Measurements from ENCODE around the gene AHNAK2.

The AHNAK2 gene

GRCh38 chr14:104984056-104984894 lies 6.1 kb upstream of the AHNAK2 start:
- DNase-seq, result no peak

DNA sequence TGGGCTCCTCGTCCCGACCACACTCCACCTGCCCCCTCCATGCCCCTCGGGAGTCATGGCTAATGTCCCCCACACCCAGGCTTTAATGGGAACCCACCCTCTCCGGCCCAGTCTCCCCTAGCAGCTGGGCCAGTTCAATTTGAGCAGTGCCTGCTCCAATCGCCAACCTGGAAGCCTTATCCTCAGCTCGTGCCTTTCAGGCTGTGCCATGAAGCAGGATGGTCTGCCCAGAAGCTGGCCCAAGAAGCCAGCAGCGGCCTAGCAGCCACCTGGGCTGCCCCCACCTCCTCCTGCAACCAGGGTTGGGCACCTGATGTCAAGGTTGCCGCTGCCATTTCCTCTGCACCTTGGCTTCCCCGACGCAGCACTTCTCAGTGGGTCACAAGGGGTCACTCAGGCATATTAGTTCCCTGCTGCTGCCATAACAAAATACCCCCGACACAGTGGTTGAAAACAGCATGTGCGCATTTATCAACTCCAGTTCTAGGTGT lies 5.1 kb upstream of the AHNAK2 start:
- DNase-seq, result no peak

DNA sequence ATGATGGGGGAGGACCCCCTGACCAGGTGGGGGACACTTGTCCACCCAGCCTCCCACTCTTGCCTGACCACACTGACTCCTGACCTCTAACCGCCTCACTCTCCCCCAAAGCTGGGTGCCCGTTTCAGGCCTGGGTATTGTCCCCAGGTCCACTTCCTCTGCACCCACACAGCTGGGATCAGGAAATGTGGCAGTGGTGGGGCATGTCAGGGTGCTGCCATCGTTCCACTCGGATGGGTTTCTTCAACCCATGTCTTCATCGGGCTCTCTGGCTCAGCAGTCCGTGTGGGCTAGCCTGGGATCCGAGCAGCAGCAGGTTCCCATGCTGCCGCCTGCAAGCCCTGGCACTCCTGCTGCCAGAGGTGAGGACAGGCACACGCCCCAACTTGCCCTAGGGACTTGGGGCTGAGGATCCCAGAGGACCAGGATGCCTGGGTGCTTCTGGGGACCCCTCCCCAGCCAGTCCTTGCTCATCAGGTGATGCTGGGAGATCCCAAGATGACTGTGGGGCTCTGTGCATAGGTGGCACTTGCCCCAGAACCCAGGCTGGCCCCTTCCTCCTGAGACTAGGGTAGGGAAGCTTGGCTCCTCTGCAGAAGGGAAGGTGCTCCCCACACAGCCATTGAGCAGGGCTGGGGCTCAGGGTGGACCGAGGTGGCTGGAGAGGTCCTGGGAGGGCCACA lies 4.5 kb upstream of the AHNAK2 start:
- no peak for DNase-seq

- no peak for DNase-seq
Observed at GRCh38 chr14:104981699-104982541, 3.7 kb upstream of the AHNAK2 start.

GRCh38 chr14:104980611-104981531 lies 2.7 kb upstream of the AHNAK2 start:
- DNase-seq, result no peak

- no peak for DNase-seq
Observed at GRCh38 chr14:104979758-104980610, 1.8 kb upstream of the AHNAK2 start.

- DNase-seq, result peak; percentile 27
Observed at GRCh38 chr14:104978746-104979691, 845 bp upstream of the AHNAK2 start.

GRCh38 chr14:104977008-104977680 lies 1.0 kb downstream of the AHNAK2 start:
- no peak for DNase-seq

DNA sequence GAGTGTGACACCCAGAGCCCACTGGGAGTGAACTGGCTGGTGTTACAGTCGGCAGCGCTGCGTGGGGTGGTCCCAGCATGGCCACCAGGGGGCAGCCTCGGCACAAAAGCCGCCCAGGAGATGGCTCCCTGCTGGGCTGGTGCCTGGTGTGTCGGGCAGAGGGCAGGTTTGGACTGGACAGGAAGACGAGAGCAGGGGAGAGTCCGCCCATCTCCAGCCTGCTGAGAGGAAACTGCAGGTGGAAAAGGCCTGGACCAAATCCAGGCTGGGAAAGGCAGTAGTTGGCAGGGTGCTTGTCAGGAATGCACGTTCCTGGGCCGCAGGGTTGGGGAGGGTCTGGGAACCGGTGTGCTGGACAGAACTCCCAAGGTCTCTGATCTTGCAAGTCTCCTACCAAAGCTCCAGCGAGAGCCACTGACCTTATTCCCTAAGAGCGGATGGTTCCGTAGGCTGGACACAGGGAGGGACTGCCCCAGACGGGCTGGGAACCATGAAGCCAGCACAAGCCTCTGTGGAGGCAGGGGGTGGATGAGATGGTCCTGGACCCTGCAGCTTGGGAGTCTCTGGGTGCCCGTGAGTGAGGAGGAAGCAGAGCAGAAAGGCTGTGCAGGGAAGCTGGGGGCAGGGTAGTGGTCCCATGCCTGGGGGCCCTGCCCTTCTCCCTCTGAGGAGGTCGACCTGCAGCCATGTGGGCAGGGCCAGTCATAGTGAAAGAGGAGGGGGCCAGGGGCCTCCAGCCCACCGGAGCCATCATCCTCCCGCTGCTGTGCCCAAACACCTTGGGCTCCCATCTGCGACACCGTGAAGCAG lies 1.8 kb downstream of the AHNAK2 start:
- peak; percentile 88 for DNase-seq

DNA sequence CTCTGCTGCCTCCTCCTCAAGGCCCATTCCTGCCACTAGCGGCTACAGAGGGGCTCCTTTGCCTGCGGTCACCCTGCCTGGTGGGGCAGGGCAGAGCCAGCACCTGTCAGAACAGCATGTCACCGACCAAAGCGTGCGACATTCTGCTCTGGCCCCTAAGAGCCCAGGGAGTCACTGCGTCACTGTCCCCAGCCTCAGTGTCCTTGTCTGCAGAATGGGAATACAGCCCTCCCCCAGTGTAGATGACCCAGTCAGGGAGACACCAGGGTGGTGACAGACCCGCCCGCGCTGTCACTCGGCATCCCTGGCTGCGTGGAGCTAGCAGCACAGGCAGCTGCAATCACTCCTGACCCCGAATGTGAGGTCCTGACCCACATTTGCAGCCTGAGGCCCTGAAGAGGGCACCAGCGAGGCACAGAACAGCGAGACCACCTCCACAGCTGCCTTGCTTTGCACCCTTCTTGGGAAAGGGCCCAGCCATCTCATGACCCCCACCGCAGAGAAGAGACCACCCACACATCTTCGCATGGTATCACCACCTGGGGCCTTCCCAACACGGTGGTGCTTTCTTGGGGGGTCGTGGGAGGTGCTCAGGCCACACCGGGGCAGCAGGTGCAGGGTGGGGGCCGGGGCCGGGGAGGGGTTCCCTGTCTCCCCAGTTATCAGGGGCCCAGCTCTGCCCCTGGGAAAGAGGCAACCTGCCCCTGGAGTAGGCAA lies 2.5 kb downstream of the AHNAK2 start:
- peak; percentile 60 for DNase-seq

DNA sequence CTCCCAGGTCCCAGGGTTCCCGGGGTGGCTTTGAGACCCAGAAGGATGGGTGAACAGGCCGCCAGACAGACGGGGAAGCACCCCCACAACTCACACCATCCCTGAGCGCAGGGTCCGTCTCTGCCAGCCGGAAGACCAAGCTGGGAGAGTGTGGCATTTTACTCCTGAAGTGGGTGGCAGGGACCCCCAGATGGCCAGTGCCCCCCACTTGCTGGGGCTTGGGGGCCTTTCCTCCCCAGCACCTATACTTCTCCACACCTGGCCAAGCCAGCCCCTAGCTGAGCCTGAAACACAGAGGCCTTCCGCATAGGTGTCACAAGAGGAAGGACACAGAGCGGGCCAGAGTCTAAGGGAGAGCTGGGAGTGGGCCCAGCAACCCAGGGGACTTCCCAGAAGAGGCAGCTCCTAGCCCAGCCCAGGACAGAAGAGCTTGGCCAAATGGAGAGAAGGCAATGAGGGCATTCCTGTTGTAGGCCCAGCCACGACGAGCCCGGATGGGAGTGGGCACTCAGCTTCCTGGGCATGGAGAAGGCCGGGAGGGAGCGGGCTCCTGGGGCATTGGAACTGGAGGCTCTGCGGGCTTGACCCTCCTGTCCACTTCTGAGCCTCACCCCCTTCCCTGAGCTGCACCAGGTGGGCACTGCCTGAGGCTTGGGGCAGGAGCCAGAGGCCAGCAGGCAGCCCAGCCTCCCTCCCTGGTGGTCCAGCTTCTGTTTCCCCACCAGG lies 3.3 kb downstream of the AHNAK2 start:
- no peak for DNase-seq

DNA sequence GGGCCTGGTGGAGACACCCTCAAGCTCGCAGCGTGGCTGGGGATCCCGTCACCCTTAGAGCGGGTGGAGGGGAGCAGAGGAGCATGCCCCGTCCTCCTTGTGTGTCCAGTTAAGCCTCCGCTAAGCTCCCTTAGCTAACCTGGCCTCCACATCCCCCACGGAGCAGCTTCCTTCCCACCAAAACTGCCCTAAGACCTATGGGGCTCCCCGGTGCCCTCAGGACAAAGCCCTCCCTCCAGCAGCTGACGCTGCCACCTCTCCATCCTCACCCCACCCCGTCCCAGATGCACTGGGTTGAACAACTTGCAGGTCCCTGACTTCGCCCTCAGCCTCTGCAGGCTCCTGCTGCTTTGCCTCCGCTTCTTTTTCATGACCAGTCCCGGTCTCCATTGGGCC lies 4.0 kb downstream of the AHNAK2 start:
- DNase-seq, result no peak

DNA sequence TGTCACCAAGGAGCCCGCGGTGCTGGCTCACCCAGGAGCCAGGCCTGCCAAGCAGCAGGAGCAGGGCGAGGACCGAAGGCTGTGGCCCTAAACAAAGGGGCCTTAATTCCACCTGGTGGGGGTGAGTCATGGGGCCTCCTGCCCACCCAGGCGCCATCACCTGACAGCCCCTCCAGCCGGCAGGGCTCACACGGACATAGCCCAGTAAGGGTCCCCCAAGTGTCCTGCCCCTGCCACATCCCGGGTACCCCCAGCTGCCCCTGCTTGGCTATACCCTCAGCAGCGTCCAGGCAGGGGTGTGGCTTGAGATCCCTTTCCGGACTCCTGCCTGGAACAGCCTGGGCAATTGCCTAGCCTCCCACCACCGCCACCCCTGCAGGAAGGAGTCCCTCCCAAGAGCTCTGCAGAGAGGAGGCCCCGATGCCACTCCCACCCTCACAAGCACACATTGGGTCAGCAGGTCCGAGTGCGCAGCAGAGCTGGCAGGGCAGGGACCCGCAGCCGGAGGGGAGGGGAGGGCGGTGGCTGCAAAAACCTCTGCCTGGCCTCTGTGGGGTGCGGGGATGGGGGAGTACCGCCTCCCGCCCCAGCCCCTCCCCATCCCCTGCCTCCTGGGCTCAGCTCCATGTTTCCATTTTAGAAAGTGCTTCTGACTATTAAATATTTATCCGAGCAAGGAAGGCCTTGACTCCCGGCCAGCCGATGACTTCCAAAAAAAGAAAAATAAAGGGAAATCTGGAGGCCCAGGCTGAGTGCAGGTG lies 4.6 kb downstream of the AHNAK2 start:
- DNase-seq, result no peak

DNA sequence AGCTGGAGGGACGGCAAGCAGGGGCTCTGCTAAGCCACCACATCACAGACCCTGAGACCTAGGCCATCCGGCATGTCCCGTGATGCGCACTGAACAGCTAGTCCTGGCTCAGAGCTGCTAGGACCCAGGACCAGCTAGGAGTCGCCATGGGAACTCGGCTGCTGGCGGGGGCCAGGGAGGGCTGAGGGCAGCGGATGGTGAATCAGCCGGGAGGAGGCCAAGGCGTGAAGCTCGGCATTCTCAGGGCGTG lies 5.1 kb downstream of the AHNAK2 start:
- no peak for DNase-seq

- DNase-seq, result no peak
Observed at GRCh38 chr14:104972301-104973134, 5.7 kb downstream of the AHNAK2 start.

Data from hematopoietic multipotent progenitor cell treated with erythropoietin and hydrocortisone succinate and interleukin-3 and kit ligand, for 6 days (in vitro differentiated cells).